HCT116 (cell line): ENCODE data around the gene GADD45G. TPM values are rescaled to one million over a fixed set of nuclear protein-coding genes. Genes with fewer than 3 reads are reported as not detected.

Experiments used
- ATAC-seq: fragments of 200-7000 bp; cut with Tn5 transposase; 2 replicates; pipeline ENCODE4 v1.9.1; 2020; ENCODE audit warnings: mild to moderate bottlenecking, moderate library complexity
- BruUV-seq: library from RNA; stranded (reverse); fragments of 400-500 nt; replicated peaks from 2 replicates; lab custom pipeline; 2021; lab: Mats Ljungman, UMichigan
- CTCF ChIA-PET: fragments of 300-600 bp; sonication (Branson Sonifier 250); formaldehyde crosslinking; loops from one replicate; lab custom pipeline; 2021; ENCODE audit warnings: antibody characterized with exemption; lab: Charles Lee
- POLR2A ChIA-PET: fragments of 300-600, 350-600 bp; sonication (Branson Sonifier 250); formaldehyde crosslinking; loops from one replicate; lab custom pipeline; 2021; ENCODE audit warnings: antibody characterized with exemption; lab: Charles Lee
- RAD21 ChIA-PET, 2 experiments: fragments of 300-600 bp; sonication (Branson Sonifier 250); formaldehyde crosslinking; loops; one replicate each; lab custom pipeline; 2023; ENCODE audit warnings: low total read pairs in 2 of 2; ENCODE audit not compliant: uncharacterized antibody in 2 of 2, unreplicated experiment in 2 of 2, low non-redundant PET in 1 of 2; lab: Charles Lee
- DNase-seq: peaks from one replicate; pipeline ENCODE4 v3.0.0-alpha.2; 2010; ENCODE audit warnings: low read depth, low spot score
- H2AFZ ChIP-seq: fragments of 200-600 bp; shearing (Covaris generic), sonication (generic); 2 replicates; pipeline ENCODE4 v1.6.1; 2017; ENCODE audit warnings: low read depth, mixed run types, mixed read lengths, antibody characterized with exemption, low read length; ENCODE audit not compliant: poor library complexity, severe bottlenecking
- H3K27ac ChIP-seq: 2 replicates; pipeline ENCODE4 v1.5.1; 2012; ENCODE audit warnings: low read depth, low read length
- H3K27me3 ChIP-seq: fragments of 200-600 bp; sonication (generic); 2 replicates; pipeline ENCODE4 v1.6.1; 2016; ENCODE audit warnings: mixed run types, low read length, mixed read lengths; ENCODE audit not compliant: insufficient read depth
- H3K36me3 ChIP-seq, 2 experiments: fragments of 200-500 bp in 1 of 2; fragments of 200-600 bp in 1 of 2; sonication (Bioruptor generic) in 1 of 2; sonication (generic) in 1 of 2; 2 replicates each; pipeline versions ENCODE4 v1.5.1 to v1.6.1; 2014 to 2016; ENCODE audit warnings: low read length in 2 of 2, inconsistent platforms in 1 of 2, mixed read lengths in 1 of 2, mixed run types in 1 of 2; ENCODE audit not compliant: insufficient read depth in 2 of 2, control insufficient read depth in 1 of 2
- H3K4me1 ChIP-seq, 2 experiments: fragments of 200-600 bp in 1 of 2; sonication (generic) in 1 of 2; 2 replicates each; pipeline versions ENCODE4 v1.5.1 to v1.6.1; 2012 to 2017; ENCODE audit warnings: low read length in 2 of 2, inconsistent platforms in 1 of 2, mild to moderate bottlenecking in 1 of 2, mixed read lengths in 1 of 2, mixed run types in 1 of 2, moderate library complexity in 1 of 2; ENCODE audit not compliant: insufficient read depth in 2 of 2, control insufficient read depth in 1 of 2
- H3K4me2 ChIP-seq: fragments of 200-600 bp; sonication (generic); 2 replicates; pipeline ENCODE4 v1.6.1; 2017; ENCODE audit warnings: mixed run types, low read length, mixed read lengths
- H3K4me3 ChIP-seq, 2 experiments: fragments of 200-600 bp in 1 of 2; sonication (generic) in 1 of 2; replicated peaks in 1 of 2; 2 replicates each; pipeline ENCODE4 v1.5.1; 2011 to 2016; ENCODE audit warnings: low read length in 2 of 2, control low read depth in 1 of 2, low read depth in 1 of 2, mild to moderate bottlenecking in 1 of 2, mixed read lengths in 1 of 2, mixed run types in 1 of 2
- H3K79me2 ChIP-seq: fragments of 200-600 bp; sonication (generic); 2 replicates; pipeline ENCODE4 v1.6.1; 2017; ENCODE audit warnings: mild to moderate bottlenecking, mixed run types, low read length, moderate library complexity, mixed read lengths; ENCODE audit not compliant: insufficient read depth
- H3K9ac ChIP-seq: fragments of 200-600 bp; sonication (generic); 2 replicates; pipeline ENCODE4 v1.6.1; 2016; ENCODE audit warnings: low read length, mixed read lengths
- H3K9me2 ChIP-seq: fragments of 200-600 bp; sonication (generic), shearing (Covaris generic); 2 replicates; pipeline ENCODE4 v1.6.1; 2017; ENCODE audit warnings: mixed run types, mild to moderate bottlenecking, moderate library complexity; ENCODE audit not compliant: insufficient read depth
- H3K9me3 ChIP-seq, 2 experiments: fragments of 200-500 bp in 1 of 2; fragments of 200-600 bp in 1 of 2; sonication (Bioruptor generic) in 1 of 2; sonication (generic) in 1 of 2; 2 replicates each; pipeline ENCODE4 v1.6.1; 2014 to 2017; ENCODE audit warnings: low read length in 2 of 2, mixed read lengths in 2 of 2, inconsistent platforms in 1 of 2, low read depth in 1 of 2, mild to moderate bottlenecking in 1 of 2, mixed run types in 1 of 2, moderate library complexity in 1 of 2; ENCODE audit not compliant: control insufficient read depth in 1 of 2, insufficient read depth in 1 of 2
- H4K20me1 ChIP-seq: fragments of 200-600 bp; sonication (generic), shearing (Covaris generic); 2 replicates; pipeline ENCODE4 v1.6.1; 2017; ENCODE audit warnings: mixed run types, mild to moderate bottlenecking, moderate library complexity; ENCODE audit not compliant: insufficient read depth
- ATF3 ChIP-seq: IDR thresholded peaks from 2 replicates; pipeline ENCODE4 v1.6.1; 2012
- CEBPB ChIP-seq: IDR thresholded peaks from 2 replicates; pipeline ENCODE4 v1.6.1; 2012; ENCODE audit warnings: low read depth
- CTCF ChIP-seq, 3 experiments: fragments of 200-600 bp in 1 of 3; sonication (generic) in 1 of 3; IDR thresholded peaks in 2 of 3; conservative IDR thresholded peaks in 1 of 3; 2 replicates each; pipeline ENCODE4 v1.5.1; 2012 to 2017; ENCODE audit warnings: low read depth in 2 of 3, low read length in 2 of 3, antibody characterized with exemption in 1 of 3, borderline replicate concordance in 1 of 3, control low read depth in 1 of 3, mild to moderate bottlenecking in 1 of 3, mixed read lengths in 1 of 3, mixed run types in 1 of 3, moderate library complexity in 1 of 3; ENCODE audit not compliant: insufficient read depth in 1 of 3
- EGR1 ChIP-seq: IDR thresholded peaks from 2 replicates; pipeline ENCODE4 v1.6.1; 2012; ENCODE audit warnings: low read depth
- EZH2 ChIP-seq: fragments of 200-600 bp; sonication (generic); IDR thresholded peaks from 2 replicates; pipeline ENCODE4 v1.6.1; 2017; ENCODE audit warnings: antibody characterized with exemption, mixed run types
- EZH2phosphoT487 ChIP-seq: fragments of 200-600 bp; IDR thresholded peaks from 2 replicates; pipeline ENCODE4 v1.6.1; 2018; ENCODE audit warnings: antibody characterized with exemption, borderline replicate concordance
- FOSL1 ChIP-seq: IDR thresholded peaks from 2 replicates; pipeline ENCODE4 v1.6.1; 2012; ENCODE audit warnings: low read depth
- JUND ChIP-seq: IDR thresholded peaks from 2 replicates; pipeline ENCODE4 v1.6.1; 2012
- MAX ChIP-seq: IDR thresholded peaks from 2 replicates; pipeline ENCODE4 v1.6.1; 2012
- POLR2A ChIP-seq: IDR thresholded peaks from 2 replicates; pipeline ENCODE4 v1.7.0; 2011; ENCODE audit warnings: borderline replicate concordance; ENCODE audit not compliant: insufficient read depth, insufficient read length; ENCODE audit errors: extremely low read depth
- RAD21 ChIP-seq: IDR thresholded peaks from 2 replicates; pipeline ENCODE4 v1.6.1; 2012; ENCODE audit warnings: low read depth, mild to moderate bottlenecking
- REST ChIP-seq: IDR thresholded peaks from 2 replicates; pipeline ENCODE4 v1.6.1; 2012; ENCODE audit warnings: low read depth
- SIN3A ChIP-seq: IDR thresholded peaks from 2 replicates; pipeline ENCODE4 v1.6.1; 2012; ENCODE audit warnings: low read depth
- SP1 ChIP-seq: IDR thresholded peaks from 2 replicates; pipeline ENCODE4 v1.6.1; 2012; ENCODE audit warnings: low read depth
- SRF ChIP-seq: IDR thresholded peaks from 2 replicates; pipeline ENCODE4 v1.6.1; 2012; ENCODE audit warnings: low read depth
- TCF7L2 ChIP-seq: IDR thresholded peaks from 2 replicates; pipeline ENCODE4 v1.7.0; 2011; ENCODE audit warnings: borderline replicate concordance, inconsistent platforms; ENCODE audit not compliant: insufficient read depth, insufficient read length; ENCODE audit errors: extremely low read depth
- YY1 ChIP-seq: IDR thresholded peaks from 2 replicates; pipeline ENCODE4 v1.6.1; 2011; ENCODE audit warnings: low read length, low read depth, moderate library complexity, mild to moderate bottlenecking; ENCODE audit not compliant: insufficient replicate concordance; ENCODE audit errors: extremely low read depth
- ZBTB33 ChIP-seq: IDR thresholded peaks from 2 replicates; pipeline ENCODE4 v1.6.1; 2011; ENCODE audit warnings: mild to moderate bottlenecking, low read length, moderate library complexity; ENCODE audit not compliant: insufficient replicate concordance; ENCODE audit errors: extremely low read depth
- ZFX ChIP-seq: fragments of 450-650 bp; IDR thresholded peaks from 2 replicates; pipeline ENCODE4 v1.6.1; 2017
- ZNF274 ChIP-seq: fragments of 200-500 bp; sonication (Bioruptor generic); IDR thresholded peaks from 2 replicates; pipeline ENCODE4 v1.6.1; 2014; ENCODE audit warnings: mild to moderate bottlenecking, low read depth, low read length, inconsistent platforms
- intact Hi-C: fragments of 100-400 bp; cut with micrococcal nuclease; formaldehyde crosslinking; loops from 2 replicates; pipeline ENCODE4 v1.10.0; 2022
- total RNA-seq: library from RNA; stranded (reverse); gene quantifications from one replicate; pipeline ENCODE4 v1.2.1, GENCODE V29; 2021; ENCODE audit not compliant: unreplicated experiment

GADD45G gene
- total RNA-seq, 1 experiment from 2014 or later = not detected

- no peaks in the 10 kb centered on the region for H3K36me3 ChIP-seq
- no peak overlapping the region for H3K9ac ChIP-seq
- no peaks in the 10 kb centered on the region for H3K9me3 ChIP-seq
- no peak overlapping the region for H3K4me3 ChIP-seq
- peaks cover 25 to 40% of the 10 kb centered on the region in 2 experiments for H3K4me1 ChIP-seq
- no peak overlapping the region for H3K27ac ChIP-seq
- no peaks in the 10 kb centered on the region for H3K79me2 ChIP-seq
- TF ChIP-seq TCF7L2 (no peak), ATF3 (no peak), SP1 (no peak), ZNF274 (no peak), FOSL1 (no peak), JUND (no peak), EZH2 (no peak), POLR2A (no peak), ZBTB33 (no peak), CTCF (IDR thresholded peaks at IDR 0.05 in 2 of 3, conservative IDR thresholded peaks at IDR 0.05 in 1 of 3; ENCODE audit: borderline replicate concordance in 1 of 3, insufficient read depth in 1 of 3, low read depth in 2 of 3, low read length in 2 of 3) (no peak), CEBPB (no peak), REST (no peak), SRF (no peak), ZFX (no peak), EZH2phosphoT487 (no peak), SIN3A (no peak), RAD21 (no peak), EGR1 (no peak), YY1 (no peak), MAX (no peak)
- H4K20me1 ChIP-seq = no peaks in the 10 kb centered on the region
- H2AFZ ChIP-seq = no peak overlapping the region
- RAD21 ChIA-PET = interaction anchor here in 1 of 2 experiments (2.0 kb wide), 1 partner anchor 496 kb away, joined by 5 read pairs; no protein-coding TSS in a partner anchor
- H3K4me2 ChIP-seq = no peak overlapping the region
- POLR2A ChIA-PET = no interaction called here
- peaks cover 35% of the 10 kb centered on the region for H3K27me3 ChIP-seq
- ATAC-seq = no peak
- no TSS peak for BruUV-seq
- DNase-seq = no peak
- intact Hi-C loops = no loop called here
- CTCF ChIA-PET = interaction anchor here (0.9 to 12.4 kb wide), 9 partner anchors 9 to 533 kb away, joined by 3 to 297 read pairs (median 4); no protein-coding TSS in a partner anchor
- H3K9me2 ChIP-seq = no peaks in the 10 kb centered on the region
Measured at GRCh38 chr9:89601856-89602562, 2.8 kb upstream of the GADD45G start.
